GM23338 (cell line): Measurements from ENCODE around the gene OSBPL6. TPM values are rescaled to one million over a fixed set of nuclear protein-coding genes. Genes with fewer than 3 reads are reported as not detected.

Source experiments
- ATAC-seq: fragments of 200-7000 bp; cut with Tn5 transposase; 3 replicates; pipeline ENCODE4 v1.9.1; 2020
- DNase-seq: peaks from one replicate; pipeline ENCODE4 v3.0.0-alpha.2; 2015; ENCODE audit warnings: low spot score
- H2AFZ ChIP-seq: fragments of 200-600 bp; sonication (generic); 2 replicates; pipeline ENCODE4 v1.8.0; 2016; ENCODE audit warnings: antibody characterized with exemption, mild to moderate bottlenecking, moderate library complexity
- H3F3A ChIP-seq: fragments of 200-600 bp; sonication (generic); replicated peaks from 2 replicates; pipeline ENCODE4 v1.8.0; 2017; ENCODE audit warnings: antibody characterized with exemption, mixed run types, low read depth
- H3K27ac ChIP-seq: fragments of 200-600 bp; sonication (generic); 2 replicates; pipeline ENCODE4 v1.6.1; 2016; ENCODE audit warnings: low read depth
- H3K27me3 ChIP-seq: fragments of 200-600 bp; sonication (generic); 2 replicates; pipeline ENCODE4 v1.8.0; 2016; ENCODE audit warnings: mild to moderate bottlenecking, mixed run types, moderate library complexity; ENCODE audit not compliant: insufficient read depth
- H3K36me3 ChIP-seq: fragments of 200-600 bp; sonication (generic); 2 replicates; pipeline ENCODE4 v1.8.0; 2016; ENCODE audit warnings: mild to moderate bottlenecking; ENCODE audit not compliant: insufficient read depth
- H3K4me1 ChIP-seq: fragments of 200-600 bp; sonication (generic); 2 replicates; pipeline ENCODE4 v1.8.0; 2016; ENCODE audit warnings: mild to moderate bottlenecking, moderate library complexity; ENCODE audit not compliant: insufficient read depth
- H3K4me2 ChIP-seq: fragments of 200-600 bp; sonication (generic); 2 replicates; pipeline ENCODE4 v1.7.1; 2017; ENCODE audit warnings: mixed run types
- H3K4me3 ChIP-seq: fragments of 200-600 bp; sonication (generic); 2 replicates; pipeline ENCODE4 v1.6.1; 2016; ENCODE audit warnings: mixed run types
- H3K79me2 ChIP-seq: fragments of 200-600 bp; sonication (generic); replicated peaks from 2 replicates; pipeline ENCODE4 v1.8.0; 2017; ENCODE audit warnings: mild to moderate bottlenecking; ENCODE audit not compliant: insufficient read depth
- H3K9me2 ChIP-seq: fragments of 200-600 bp; sonication (generic); 2 replicates; pipeline ENCODE4 v1.8.0; 2017; ENCODE audit not compliant: insufficient read depth
- H4K20me1 ChIP-seq: fragments of 200-600 bp; sonication (generic); replicated peaks from 2 replicates; pipeline ENCODE4 v1.8.0; 2017; ENCODE audit warnings: mild to moderate bottlenecking; ENCODE audit not compliant: insufficient read depth
- H3K27ac Mint-ChIP-seq: 2 replicates; pipeline ENCODE4 v1.8.0; 2020; ENCODE audit warnings: inconsistent platforms, mild to moderate bottlenecking, moderate library complexity, mixed read lengths
- H3K27me3 Mint-ChIP-seq: 3 replicates; pipeline ENCODE4 v1.8.0; 2022; ENCODE audit warnings: low read depth, mild to moderate bottlenecking, moderate library complexity, mixed read lengths, inconsistent platforms; ENCODE audit not compliant: insufficient read depth, poor library complexity
- H3K36me3 Mint-ChIP-seq: 3 replicates; pipeline ENCODE4 v1.8.0; 2021; ENCODE audit warnings: low read depth, mild to moderate bottlenecking, inconsistent platforms, moderate library complexity, mixed read lengths
- H3K4me1 Mint-ChIP-seq: 3 replicates; pipeline ENCODE4 v1.8.0; 2020; ENCODE audit warnings: mild to moderate bottlenecking, inconsistent platforms, mixed read lengths
- H3K4me3 Mint-ChIP-seq: 3 replicates; pipeline ENCODE4 v1.8.0; 2021; ENCODE audit warnings: moderate library complexity, mild to moderate bottlenecking, inconsistent platforms, mixed read lengths
- H3K9me3 Mint-ChIP-seq: 3 replicates; pipeline ENCODE4 v1.8.0; 2020; ENCODE audit warnings: moderate library complexity, mild to moderate bottlenecking, inconsistent platforms, mixed read lengths
- CREB1 ChIP-seq: fragments of 250-450 bp; sonication (Bioruptor Pico); IDR thresholded peaks from 2 replicates; pipeline ENCODE4 v1.5.0; 2020; ENCODE audit warnings: low read depth, mild to moderate bottlenecking, moderate library complexity
- CTCF ChIP-seq, 2 experiments: fragments of 200-600 bp in 1 of 2; sonication (generic) in 1 of 2; conservative IDR thresholded peaks; 2 replicates each; pipeline versions ENCODE4 v1.5.1 to v1.6.1; 2016 to 2017; ENCODE audit warnings: antibody characterized with exemption in 2 of 2, low read depth in 2 of 2, mild to moderate bottlenecking in 2 of 2, moderate library complexity in 1 of 2
- EZH2 ChIP-seq: fragments of 200-600 bp; sonication (generic); IDR thresholded peaks from one replicate; pipeline ENCODE4 v1.8.0; 2017; ENCODE audit warnings: antibody characterized with exemption, mild to moderate bottlenecking, low read depth; ENCODE audit not compliant: unreplicated experiment
- EZH2phosphoT487 ChIP-seq: fragments of 200-600 bp; sonication (generic); IDR thresholded peaks from one replicate; pipeline ENCODE4 v1.8.1; 2018; ENCODE audit warnings: antibody characterized with exemption; ENCODE audit not compliant: unreplicated experiment
- JUNB ChIP-seq: IDR thresholded peaks from one replicate; pipeline ENCODE4 v1.6.1; 2016; ENCODE audit warnings: antibody characterized with exemption; ENCODE audit not compliant: unreplicated experiment
- NANOG ChIP-seq: IDR thresholded peaks from 2 replicates; pipeline ENCODE4 v1.6.1; 2016; ENCODE audit warnings: antibody characterized with exemption, borderline replicate concordance
- STAT1 ChIP-seq: IDR thresholded peaks from one replicate; pipeline ENCODE4 v1.6.1; 2016; ENCODE audit warnings: antibody characterized with exemption; ENCODE audit not compliant: unreplicated experiment
- ZNF114 ChIP-seq: fragments of 250-450 bp; sonication (Bioruptor Pico); IDR thresholded peaks from 2 replicates; pipeline ENCODE4 v1.5.0; 2020; ENCODE audit warnings: mild to moderate bottlenecking, moderate library complexity
- ZNF331 ChIP-seq: fragments of 250-450 bp; sonication (Bioruptor Pico); IDR thresholded peaks from 2 replicates; pipeline ENCODE4 v1.5.0; 2020; ENCODE audit warnings: low read depth, mild to moderate bottlenecking, moderate library complexity
- polyA plus RNA-seq: library from polyadenylated mRNA; unstranded; fragments of >200 nt; fragmentation: Nextera tagmentation; extraction: Ambion mirVana; gene quantifications from 2 replicates; pipeline ENCODE4 v1.2.1, GENCODE V29; 2016
- total RNA-seq: library from RNA; depleted of rRNA; stranded (reverse); fragments of >200 nt; shearing (Covaris generic); gene quantifications from 2 replicates; pipeline ENCODE4 v1.2.3, GENCODE V29; 2014
- TF ChIP-seq, protein P1 (sequence below): IDR thresholded peaks from one replicate; pipeline ENCODE4 v1.6.1; 2018; ENCODE audit warnings: antibody characterized with exemption; ENCODE audit not compliant: unreplicated experiment
- TF ChIP-seq, protein P2 (sequence below): IDR thresholded peaks from 2 replicates; pipeline ENCODE4 v1.6.1; 2016; ENCODE audit warnings: antibody characterized with exemption

OSBPL6 gene
- total and polyA plus RNA-seq, 2 experiments from 2014 or later = 6.0 to 8.5 TPM

GRCh38 chr2:178160601-178161000 is 33.7 kb upstream of the OSBPL6 start:
- no peaks in the 10 kb centered on the region for H3K9me2 ChIP-seq
- ATAC-seq (no peak), DNase-seq (no peak)
- H3K79me2 ChIP-seq = no peaks in the 10 kb centered on the region
- no peak overlapping the region for H3K4me2 ChIP-seq
- H2AFZ ChIP-seq = no peak overlapping the region
- no peaks in the 10 kb centered on the region for H3K36me3 ChIP-seq
- H3K36me3 Mint-ChIP-seq = no peaks in the 10 kb centered on the region
- no peak overlapping the region for H3K27ac Mint-ChIP-seq
- H3K4me1 Mint-ChIP-seq = no peaks in the 10 kb centered on the region
- H3K4me3 ChIP-seq = no peak overlapping the region
- no peaks in the 10 kb centered on the region for H3K27me3 ChIP-seq
- no peak overlapping the region for H3K27ac ChIP-seq
- no peak overlapping the region for H3K4me3 Mint-ChIP-seq
- H4K20me1 ChIP-seq = no peaks in the 10 kb centered on the region
- no peaks in the 10 kb centered on the region; the same call in 2 of the 3 replicates for H3K9me3 Mint-ChIP-seq
- no peak for TF ChIP-seq STAT1
- no peak for TF ChIP-seq CREB1 (CRISPR knock-in tag)
- TF ChIP-seq, protein P1, sequence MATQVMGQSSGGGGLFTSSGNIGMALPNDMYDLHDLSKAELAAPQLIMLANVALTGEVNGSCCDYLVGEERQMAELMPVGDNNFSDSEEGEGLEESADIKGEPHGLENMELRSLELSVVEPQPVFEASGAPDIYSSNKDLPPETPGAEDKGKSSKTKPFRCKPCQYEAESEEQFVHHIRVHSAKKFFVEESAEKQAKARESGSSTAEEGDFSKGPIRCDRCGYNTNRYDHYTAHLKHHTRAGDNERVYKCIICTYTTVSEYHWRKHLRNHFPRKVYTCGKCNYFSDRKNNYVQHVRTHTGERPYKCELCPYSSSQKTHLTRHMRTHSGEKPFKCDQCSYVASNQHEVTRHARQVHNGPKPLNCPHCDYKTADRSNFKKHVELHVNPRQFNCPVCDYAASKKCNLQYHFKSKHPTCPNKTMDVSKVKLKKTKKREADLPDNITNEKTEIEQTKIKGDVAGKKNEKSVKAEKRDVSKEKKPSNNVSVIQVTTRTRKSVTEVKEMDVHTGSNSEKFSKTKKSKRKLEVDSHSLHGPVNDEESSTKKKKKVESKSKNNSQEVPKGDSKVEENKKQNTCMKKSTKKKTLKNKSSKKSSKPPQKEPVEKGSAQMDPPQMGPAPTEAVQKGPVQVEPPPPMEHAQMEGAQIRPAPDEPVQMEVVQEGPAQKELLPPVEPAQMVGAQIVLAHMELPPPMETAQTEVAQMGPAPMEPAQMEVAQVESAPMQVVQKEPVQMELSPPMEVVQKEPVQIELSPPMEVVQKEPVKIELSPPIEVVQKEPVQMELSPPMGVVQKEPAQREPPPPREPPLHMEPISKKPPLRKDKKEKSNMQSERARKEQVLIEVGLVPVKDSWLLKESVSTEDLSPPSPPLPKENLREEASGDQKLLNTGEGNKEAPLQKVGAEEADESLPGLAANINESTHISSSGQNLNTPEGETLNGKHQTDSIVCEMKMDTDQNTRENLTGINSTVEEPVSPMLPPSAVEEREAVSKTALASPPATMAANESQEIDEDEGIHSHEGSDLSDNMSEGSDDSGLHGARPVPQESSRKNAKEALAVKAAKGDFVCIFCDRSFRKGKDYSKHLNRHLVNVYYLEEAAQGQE = no peak
- no peak for TF ChIP-seq EZH2
- TF ChIP-seq CTCF (conservative IDR thresholded peaks at IDR 0.05; ENCODE audit: low read depth in 2 of 2) = no peak
- no peak for TF ChIP-seq EZH2phosphoT487
- no peaks in the 10 kb centered on the region for H3F3A ChIP-seq
- H3K4me1 ChIP-seq = no peaks in the 10 kb centered on the region
- H3K27me3 Mint-ChIP-seq = peaks cover 3% of the 10 kb centered on the region

DNA sequence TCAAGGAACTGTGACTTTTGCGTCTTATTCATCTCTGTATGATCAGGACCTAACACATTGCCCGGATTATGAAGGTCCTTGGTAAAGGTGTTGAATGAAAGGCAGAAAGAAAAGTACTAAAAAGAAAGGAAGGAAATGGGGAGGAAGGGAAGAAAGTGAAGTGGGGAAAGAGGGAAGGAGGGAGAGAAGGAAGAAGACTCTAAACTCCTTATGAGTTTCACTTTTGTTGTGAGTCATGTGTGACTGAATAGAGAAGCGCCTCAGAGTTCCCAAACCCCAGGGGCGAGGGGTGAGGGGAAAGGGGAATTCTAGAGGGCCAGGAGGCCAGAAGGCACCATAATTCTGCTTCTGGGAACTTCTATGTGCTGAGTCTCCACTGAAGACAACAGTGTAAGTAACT is 30.9 kb upstream of the OSBPL6 start:
- DNase-seq = no peak
- ATAC-seq = no peak
- Histone ChIP-seq H3K4me3 (no peak overlapping the region), H3K27me3 (no peaks in the 10 kb centered on the region), H3K27ac (no peak overlapping the region), H3K79me2 (no peaks in the 10 kb centered on the region), H3K9me2 (no peaks in the 10 kb centered on the region), H3K4me2 (no peak overlapping the region), H4K20me1 (no peaks in the 10 kb centered on the region), H3F3A (no peaks in the 10 kb centered on the region), H3K4me1 (no peaks in the 10 kb centered on the region), H3K36me3 (no peaks in the 10 kb centered on the region), H2AFZ (peak overlapping the region; percentile 57; the same call in 1 of the 2 replicates)
- no peaks in the 10 kb centered on the region for H3K36me3 Mint-ChIP-seq
- no peaks in the 10 kb centered on the region for H3K4me1 Mint-ChIP-seq
- no peaks in the 10 kb centered on the region for H3K9me3 Mint-ChIP-seq
- TF ChIP-seq, protein P1 = no peak
- TF ChIP-seq NANOG (no peak), STAT1 (no peak), JUNB (no peak), CTCF (conservative IDR thresholded peaks at IDR 0.05; ENCODE audit: low read depth in 2 of 2) (no peak), ZNF331 (CRISPR knock-in tag) (no peak), ZNF114 (CRISPR knock-in tag) (no peak), EZH2phosphoT487 (no peak)
- TF ChIP-seq, protein P2, sequence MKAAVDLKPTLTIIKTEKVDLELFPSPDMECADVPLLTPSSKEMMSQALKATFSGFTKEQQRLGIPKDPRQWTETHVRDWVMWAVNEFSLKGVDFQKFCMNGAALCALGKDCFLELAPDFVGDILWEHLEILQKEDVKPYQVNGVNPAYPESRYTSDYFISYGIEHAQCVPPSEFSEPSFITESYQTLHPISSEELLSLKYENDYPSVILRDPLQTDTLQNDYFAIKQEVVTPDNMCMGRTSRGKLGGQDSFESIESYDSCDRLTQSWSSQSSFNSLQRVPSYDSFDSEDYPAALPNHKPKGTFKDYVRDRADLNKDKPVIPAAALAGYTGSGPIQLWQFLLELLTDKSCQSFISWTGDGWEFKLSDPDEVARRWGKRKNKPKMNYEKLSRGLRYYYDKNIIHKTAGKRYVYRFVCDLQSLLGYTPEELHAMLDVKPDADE = no peak
- no peak overlapping the region for H3K27ac Mint-ChIP-seq
- no peak overlapping the region for H3K4me3 Mint-ChIP-seq
- H3K27me3 Mint-ChIP-seq = no peaks in the 10 kb centered on the region
